ENCODE results near the gene LFNG.

The LFNG gene

GRCh38 chr7:2575046-2575732, 55.6 kb downstream of the LFNG start:
- no peak for DNase-seq

DNA sequence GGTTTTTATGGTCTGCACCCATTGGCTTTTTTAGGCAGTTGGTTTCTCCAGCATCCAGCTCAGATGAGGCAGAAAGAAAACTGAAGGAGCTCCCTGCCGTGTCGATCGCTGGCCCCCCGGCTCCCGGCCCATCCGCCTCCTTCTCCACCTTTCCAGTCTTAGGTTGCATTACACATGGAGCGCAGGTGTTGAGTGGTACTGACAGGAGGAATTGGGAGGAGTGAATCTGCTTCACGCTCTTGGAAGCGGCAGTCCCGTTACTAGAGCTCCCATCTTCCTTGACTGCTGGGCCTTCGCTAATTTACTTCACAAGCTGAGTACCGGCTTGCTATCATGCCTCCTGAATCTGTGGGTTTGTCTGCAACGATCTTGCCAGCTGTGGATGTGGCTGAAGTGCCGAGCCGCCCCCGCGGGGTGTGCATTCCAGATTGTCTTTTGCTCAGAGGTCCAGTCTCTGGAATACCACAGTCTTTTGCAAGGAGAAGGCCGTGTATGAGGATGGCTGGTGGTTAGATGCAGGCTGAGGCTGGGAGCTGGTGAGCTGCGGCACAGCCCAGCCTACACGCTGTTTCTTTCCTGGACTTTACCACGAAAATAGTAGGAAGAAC, 56.3 kb downstream of the LFNG start:
- DNase-seq, result no peak

GRCh38 chr7:2576742-2577491, 57.3 kb downstream of the LFNG start:
- no peak for DNase-seq

Data from SHP77 treated with DMSO at 0.1 percent for 48 hours (cell line).